Hepatocyte (in vitro differentiated cells): ENCODE measurements around the gene CDH4. TPM values are rescaled to one million over a fixed set of nuclear protein-coding genes. Genes with fewer than 3 reads are reported as not detected.

Source experiments
- DNase-seq: peaks from one replicate; pipeline ENCODE4 v3.0.0-alpha.2; 2016; ENCODE audit warnings: low spot score
- H2AFZ ChIP-seq: fragments of 200-600 bp; sonication (generic); 2 replicates; pipeline ENCODE4 v1.6.0; 2016; ENCODE audit warnings: antibody characterized with exemption, mild to moderate bottlenecking
- H3K27ac ChIP-seq: fragments of 200-600 bp; sonication (generic); 2 replicates; pipeline ENCODE4 v1.5.1; 2016; ENCODE audit warnings: mild to moderate bottlenecking
- H3K27me3 ChIP-seq: fragments of 200-600 bp; sonication (generic); 2 replicates; pipeline ENCODE4 v1.6.1; 2016
- H3K36me3 ChIP-seq: fragments of 200-600 bp; sonication (generic); replicated peaks from 2 replicates; pipeline ENCODE4 v1.5.1; 2016; ENCODE audit warnings: low read depth; ENCODE audit not compliant: insufficient read depth
- H3K4me1 ChIP-seq: fragments of 200-600 bp; sonication (generic); 2 replicates; pipeline ENCODE4 v1.5.1; 2016; ENCODE audit warnings: mild to moderate bottlenecking, moderate library complexity; ENCODE audit not compliant: insufficient read depth
- H3K4me2 ChIP-seq: fragments of 200-600 bp; sonication (generic); 2 replicates; pipeline ENCODE4 v1.6.0; 2016
- H3K4me3 ChIP-seq: fragments of 200-600 bp; sonication (generic); 2 replicates; pipeline ENCODE4 v1.5.1; 2016; ENCODE audit warnings: mild to moderate bottlenecking
- H3K79me2 ChIP-seq: fragments of 200-600 bp; sonication (generic); 2 replicates; pipeline ENCODE4 v1.6.0; 2017; ENCODE audit warnings: mild to moderate bottlenecking
- H3K9me2 ChIP-seq: fragments of 200-600 bp; sonication (generic); replicated peaks from 2 replicates; pipeline ENCODE4 v1.6.0; 2017; ENCODE audit warnings: mild to moderate bottlenecking; ENCODE audit not compliant: insufficient read depth
- H3K9me3 ChIP-seq: fragments of 200-600 bp; sonication (generic); 2 replicates; pipeline ENCODE4 v1.5.1; 2016; ENCODE audit warnings: low read depth, mild to moderate bottlenecking
- H4K20me1 ChIP-seq: fragments of 200-600 bp; sonication (generic); 2 replicates; pipeline ENCODE4 v1.6.0; 2016; ENCODE audit warnings: mild to moderate bottlenecking; ENCODE audit not compliant: insufficient read depth, poor library complexity, severe bottlenecking
- EZH2 ChIP-seq: fragments of 200-600 bp; sonication (generic); IDR thresholded peaks from 2 replicates; pipeline ENCODE4 v1.6.1; 2016; ENCODE audit warnings: antibody characterized with exemption, mild to moderate bottlenecking, borderline replicate concordance
- EZH2phosphoT487 ChIP-seq: fragments of 200-600 bp; sonication (generic); IDR thresholded peaks from one replicate; pipeline ENCODE4 v1.6.1; 2018; ENCODE audit warnings: antibody characterized with exemption, mild to moderate bottlenecking, low read depth, moderate library complexity; ENCODE audit not compliant: unreplicated experiment, severe bottlenecking
- WGBS: methylation state at CpG from one replicate; pipeline ENCODE4 v1.1.6; 2016; ENCODE audit warnings: low lambda C conversion rate; ENCODE audit errors: missing lambda C conversion rate; 5-methylcytosine and 5-hydroxymethylcytosine counted together
- polyA plus RNA-seq: library from polyadenylated mRNA; unstranded; fragments of >200 nt; fragmentation: Nextera tagmentation; extraction: Ambion mirVana; gene quantifications from 2 replicates; pipeline ENCODE4 v1.2.1, GENCODE V29; 2016
- total RNA-seq: library from RNA; depleted of rRNA; stranded (reverse); fragments of >200 nt; gene quantifications from 2 replicates; pipeline ENCODE4 v1.2.3, GENCODE V29; 2014
- TF ChIP-seq, protein P1 (sequence below): fragments of 200-600 bp; sonication (generic); IDR thresholded peaks from 2 replicates; pipeline ENCODE4 v1.5.1; 2016; ENCODE audit warnings: antibody characterized with exemption, mild to moderate bottlenecking; ENCODE audit not compliant: poor library complexity

CDH4 gene
- total and polyA plus RNA-seq, 2 experiments from 2014 or later: 0.53 to 0.73 TPM

GRCh38 chr20:61742097-61742825, 490.2 kb downstream of the CDH4 start:
- WGBS: 79% methylated on average over 16 of the region's 16 CpGs
- H2AFZ ChIP-seq: no peak overlapping the region
- TF ChIP-seq, protein P1, sequence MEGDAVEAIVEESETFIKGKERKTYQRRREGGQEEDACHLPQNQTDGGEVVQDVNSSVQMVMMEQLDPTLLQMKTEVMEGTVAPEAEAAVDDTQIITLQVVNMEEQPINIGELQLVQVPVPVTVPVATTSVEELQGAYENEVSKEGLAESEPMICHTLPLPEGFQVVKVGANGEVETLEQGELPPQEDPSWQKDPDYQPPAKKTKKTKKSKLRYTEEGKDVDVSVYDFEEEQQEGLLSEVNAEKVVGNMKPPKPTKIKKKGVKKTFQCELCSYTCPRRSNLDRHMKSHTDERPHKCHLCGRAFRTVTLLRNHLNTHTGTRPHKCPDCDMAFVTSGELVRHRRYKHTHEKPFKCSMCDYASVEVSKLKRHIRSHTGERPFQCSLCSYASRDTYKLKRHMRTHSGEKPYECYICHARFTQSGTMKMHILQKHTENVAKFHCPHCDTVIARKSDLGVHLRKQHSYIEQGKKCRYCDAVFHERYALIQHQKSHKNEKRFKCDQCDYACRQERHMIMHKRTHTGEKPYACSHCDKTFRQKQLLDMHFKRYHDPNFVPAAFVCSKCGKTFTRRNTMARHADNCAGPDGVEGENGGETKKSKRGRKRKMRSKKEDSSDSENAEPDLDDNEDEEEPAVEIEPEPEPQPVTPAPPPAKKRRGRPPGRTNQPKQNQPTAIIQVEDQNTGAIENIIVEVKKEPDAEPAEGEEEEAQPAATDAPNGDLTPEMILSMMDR: peak; percentile 17
- TF ChIP-seq EZH2 (no peak), EZH2phosphoT487 (no peak)
- H3K4me3 ChIP-seq: no peak overlapping the region
- H3K9me2 ChIP-seq: no peaks in the 10 kb centered on the region
- no peaks in the 10 kb centered on the region for H3K36me3 ChIP-seq
- H3K4me2 ChIP-seq: no peak overlapping the region
- no peaks in the 10 kb centered on the region for H3K79me2 ChIP-seq
- H3K4me1 ChIP-seq: no peaks in the 10 kb centered on the region
- DNase-seq: no peak
- no peak overlapping the region for H3K27ac ChIP-seq
- H3K27me3 ChIP-seq: no peaks in the 10 kb centered on the region
- H4K20me1 ChIP-seq: no peaks in the 10 kb centered on the region
- H3K9me3 ChIP-seq: no peaks in the 10 kb centered on the region

DNA sequence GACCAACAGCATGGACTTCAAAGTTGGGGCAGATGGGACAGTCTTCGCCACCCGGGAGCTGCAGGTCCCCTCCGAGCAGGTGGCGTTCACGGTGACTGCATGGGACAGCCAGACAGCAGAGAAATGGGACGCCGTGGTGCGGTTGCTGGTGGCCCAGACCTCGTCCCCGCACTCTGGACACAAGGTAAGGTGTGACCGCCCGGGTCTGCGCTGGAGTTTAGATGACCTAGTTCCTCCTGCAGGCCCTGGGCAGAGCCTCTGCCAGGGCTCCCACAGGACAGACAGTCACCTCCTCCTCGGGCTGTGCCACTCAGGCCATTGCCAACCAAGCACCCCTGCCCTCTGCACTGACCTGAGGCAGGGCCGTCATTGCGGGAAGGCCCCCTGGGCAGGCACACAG, 491.5 kb downstream of the CDH4 start:
- WGBS: 94% methylated on average over 16 of the region's 16 CpGs
- no peaks in the 10 kb centered on the region for H4K20me1 ChIP-seq
- no peaks in the 10 kb centered on the region for H3K79me2 ChIP-seq
- H2AFZ ChIP-seq: no peak overlapping the region
- no peaks in the 10 kb centered on the region for H3K9me2 ChIP-seq
- no peaks in the 10 kb centered on the region for H3K36me3 ChIP-seq
- no peak overlapping the region for H3K4me3 ChIP-seq
- no peak for DNase-seq
- H3K27me3 ChIP-seq: no peaks in the 10 kb centered on the region
- no peak overlapping the region for H3K27ac ChIP-seq
- H3K4me2 ChIP-seq: no peak overlapping the region
- no peaks in the 10 kb centered on the region for H3K4me1 ChIP-seq
- no peak for TF ChIP-seq EZH2phosphoT487
- no peaks in the 10 kb centered on the region for H3K9me3 ChIP-seq

GRCh38 chr20:61744691-61745396, 492.8 kb downstream of the CDH4 start:
- DNase-seq: peak; percentile 31
- no peaks in the 10 kb centered on the region for H3K9me3 ChIP-seq
- H2AFZ ChIP-seq: no peak overlapping the region
- H3K4me1 ChIP-seq: no peaks in the 10 kb centered on the region
- H3K9me2 ChIP-seq: no peaks in the 10 kb centered on the region
- H3K27ac ChIP-seq: no peak overlapping the region
- no peak overlapping the region for H3K4me3 ChIP-seq
- TF ChIP-seq EZH2phosphoT487 (no peak), EZH2 (no peak)
- TF ChIP-seq, protein P1: no peak
- no peaks in the 10 kb centered on the region for H4K20me1 ChIP-seq
- WGBS: 85% methylated on average over 18 of the region's 18 CpGs
- no peaks in the 10 kb centered on the region for H3K27me3 ChIP-seq
- H3K4me2 ChIP-seq: no peak overlapping the region
- H3K36me3 ChIP-seq: no peaks in the 10 kb centered on the region
- no peaks in the 10 kb centered on the region for H3K79me2 ChIP-seq
